GM15510 (cell line): ENCODE results near the gene ARHGDIG.

Experiments
- POLR2A ChIP-seq: IDR thresholded peaks from 3 replicates; pipeline ENCODE4 v1.6.1; 2011; ENCODE audit warnings: borderline replicate concordance; ENCODE audit not compliant: insufficient read length; ENCODE audit errors: extremely low read depth

Gene ARHGDIG

GRCh38 chr16:259814-260253 lies 20.6 kb upstream of the ARHGDIG start:
- no peak for TF ChIP-seq POLR2A

GRCh38 chr16:260326-260725 lies 20.1 kb upstream of the ARHGDIG start:
- TF ChIP-seq POLR2A = no peak

- no peak for TF ChIP-seq POLR2A
These were observed 19.2 kb upstream of the ARHGDIG start for GRCh38 chr16:261031-261691.

GRCh38 chr16:262121-262745 lies 18.2 kb upstream of the ARHGDIG start:
- TF ChIP-seq POLR2A = no peak

- TF ChIP-seq POLR2A = no peak
These were observed 17.1 kb upstream of the ARHGDIG start for GRCh38 chr16:263182-263774.

GRCh38 chr16:263944-264343 lies 16.4 kb upstream of the ARHGDIG start:
- no peak for TF ChIP-seq POLR2A

- TF ChIP-seq POLR2A = no peak
These were observed 15.9 kb upstream of the ARHGDIG start for GRCh38 chr16:264440-264951.

- TF ChIP-seq POLR2A = no peak
These were observed 15.3 kb upstream of the ARHGDIG start for GRCh38 chr16:265002-265529.

GRCh38 chr16:265711-266110 lies 14.7 kb upstream of the ARHGDIG start:
- no peak for TF ChIP-seq POLR2A

- TF ChIP-seq POLR2A = no peak
These were observed 13.9 kb upstream of the ARHGDIG start for GRCh38 chr16:266258-267164.

GRCh38 chr16:268141-269053 lies 12.0 kb upstream of the ARHGDIG start:
- no peak for TF ChIP-seq POLR2A

GRCh38 chr16:269061-269796 lies 11.2 kb upstream of the ARHGDIG start:
- TF ChIP-seq POLR2A = no peak
